Activated naive CD4-positive, alpha-beta T cell treated with anti-CD3 and anti-CD28 coated beads, Interleukin-2, amount 50 U/mL, for 72 hours (primary cell): ENCODE data around the gene KRT38. TPM values are rescaled to one million over a fixed set of nuclear protein-coding genes. Genes with fewer than 3 reads are reported as not detected.
"Not testable (repeated sequence)": the region's sequence is repeated elsewhere in the genome, so short reads cannot be mapped to it uniquely, and the experiment has no call there.

Source experiments
- ATAC-seq, 2 donors: fragments of 150-1000 bp; cut with Tn5 transposase; 2 replicates each; pipeline ENCODE4 v1.10.0; 2021; ENCODE audit warnings: mild to moderate bottlenecking in 2 of 2, moderate library complexity in 2 of 2
- DNase-seq, 2 donors: peaks; one replicate each; pipeline ENCODE4 v3.0.0; 2021 to 2022; ENCODE audit warnings: low spot score in 2 of 2
- H3K27ac Mint-ChIP-seq, 2 donors: one replicate each; pipeline ENCODE4 v1.8.0; 2022; ENCODE audit warnings: mild to moderate bottlenecking in 2 of 2, mixed read lengths in 2 of 2
- H3K36me3 Mint-ChIP-seq, 2 donors: one replicate each; pipeline ENCODE4 v1.8.0; 2022; ENCODE audit warnings: mixed read lengths in 2 of 2
- H3K9me3 Mint-ChIP-seq, 2 donors: one replicate each; pipeline ENCODE4 v1.8.0; 2022; ENCODE audit warnings: mixed read lengths in 2 of 2
- total RNA-seq, 2 donors: library from RNA; stranded (reverse); gene quantifications; one replicate each; pipeline ENCODE4 v1.2.3, GENCODE V29; 2022

Gene KRT38
- total RNA-seq, 2 donors from 2014 or later, result not detected

DNA sequence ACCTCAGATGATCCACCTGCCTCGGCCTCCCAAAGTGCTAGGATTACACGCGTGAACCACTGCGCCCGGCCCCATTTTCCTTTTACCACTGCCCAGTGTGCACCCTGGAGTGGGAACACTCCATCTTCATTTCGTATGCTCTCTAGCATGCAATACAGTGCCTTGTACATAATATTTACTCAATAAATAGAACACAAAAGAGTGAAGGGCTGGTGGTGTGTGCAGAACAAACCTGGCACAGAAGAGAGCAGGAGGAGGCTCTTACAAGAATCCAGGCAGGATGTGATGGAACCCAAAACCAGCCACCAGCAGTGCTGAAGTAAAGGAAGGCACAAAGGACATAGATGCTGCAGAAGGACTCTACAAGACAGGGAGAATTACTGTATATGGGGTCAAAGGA, 23.7 kb downstream of the KRT38 start:
- no peak for ATAC-seq
- no peaks in the 10 kb centered on the region for H3K9me3 Mint-ChIP-seq
- no peak for DNase-seq
- H3K36me3 Mint-ChIP-seq, result no peaks in the 10 kb centered on the region
- peak overlapping the region in 1 of 2 donors; percentile 27 for H3K27ac Mint-ChIP-seq

DNA sequence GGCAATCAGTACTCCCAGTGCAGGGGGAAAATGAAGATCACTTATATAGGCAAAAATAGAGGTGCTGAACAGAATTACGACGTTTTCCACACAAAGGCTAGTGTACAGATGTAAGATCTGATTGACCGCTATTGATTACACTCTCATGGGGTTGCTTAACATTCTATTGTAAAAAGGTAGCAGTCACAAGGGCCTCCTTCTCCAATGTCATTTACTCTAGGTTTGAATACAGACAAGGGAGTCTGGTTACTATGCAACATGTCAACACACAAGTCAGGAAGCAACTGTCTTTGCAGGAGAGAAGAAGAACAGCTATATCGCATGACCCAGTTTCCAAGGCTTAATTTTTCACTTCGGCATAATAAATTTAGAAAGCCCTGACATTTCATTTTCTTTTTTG, 24.3 kb downstream of the KRT38 start:
- ATAC-seq (no peak), DNase-seq (no peak)
- Mint-ChIP-seq H3K27ac (no peak overlapping the region), H3K36me3 (no peaks in the 10 kb centered on the region), H3K9me3 (no peaks in the 10 kb centered on the region)

DNA sequence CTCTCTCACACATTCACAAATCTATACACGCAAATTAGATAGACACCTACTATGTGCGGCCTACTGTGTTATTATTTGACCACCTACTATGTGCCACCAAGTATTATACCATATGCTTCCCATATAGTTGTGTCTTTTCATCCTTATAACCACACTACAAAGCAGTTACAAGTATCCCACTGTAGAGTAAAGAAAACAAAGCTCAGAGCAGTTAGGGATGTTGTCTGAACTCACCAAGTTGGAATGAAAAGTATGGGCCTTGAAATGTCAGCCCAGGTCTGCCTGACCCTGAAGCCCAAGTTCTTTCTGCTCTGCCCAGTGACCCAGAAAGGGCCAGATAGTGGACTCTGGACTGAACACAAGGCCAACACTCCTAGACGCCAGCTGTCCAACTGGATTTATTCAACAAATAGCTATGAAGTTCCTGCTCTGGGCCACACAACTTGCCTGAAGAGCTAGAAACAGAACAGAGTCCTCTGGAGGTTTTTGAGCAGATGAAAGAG, 24.9 kb downstream of the KRT38 start:
- ATAC-seq (no peak), DNase-seq (no peak)
- Mint-ChIP-seq H3K36me3 (no peaks in the 10 kb centered on the region), H3K27ac (no peak overlapping the region), H3K9me3 (no peaks in the 10 kb centered on the region)

- H3K9me3 Mint-ChIP-seq, result no peaks in the 10 kb centered on the region
- no peak overlapping the region for H3K27ac Mint-ChIP-seq
- H3K36me3 Mint-ChIP-seq, result no peaks in the 10 kb centered on the region
- DNase-seq (no peak), ATAC-seq (no peak)
Measured at GRCh38 chr17:41415411-41415810, 25.4 kb downstream of the KRT38 start.

DNA sequence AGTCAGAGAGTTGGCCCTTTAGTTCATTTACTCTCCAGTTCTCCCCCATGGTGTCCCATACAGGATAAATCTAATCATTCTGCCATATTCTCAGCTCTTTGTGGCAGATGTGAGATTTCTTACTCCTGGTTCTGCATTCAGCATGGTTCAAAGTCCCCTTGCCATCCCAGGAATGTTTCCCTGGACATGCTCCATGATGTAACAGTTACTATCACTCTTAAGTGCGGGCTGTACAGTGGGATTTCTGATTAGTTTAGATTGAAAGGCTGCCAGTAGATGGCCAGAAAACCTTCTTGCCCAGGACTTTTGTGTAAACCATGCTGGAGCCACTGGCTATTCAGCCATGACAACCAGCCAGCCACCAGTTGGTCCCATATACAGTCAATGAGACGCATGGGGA, 26.8 kb downstream of the KRT38 start:
- ATAC-seq, result no peak
- no peak for DNase-seq
- Mint-ChIP-seq H3K9me3 (no peaks in the 10 kb centered on the region), H3K36me3 (no peaks in the 10 kb centered on the region), H3K27ac (no peak overlapping the region)

- ATAC-seq (no peak), DNase-seq (no peak)
- Mint-ChIP-seq H3K27ac (no peak overlapping the region), H3K9me3 (no peaks in the 10 kb centered on the region), H3K36me3 (no peaks in the 10 kb centered on the region)
Measured at GRCh38 chr17:41413353-41413957, 27.3 kb downstream of the KRT38 start.

DNA sequence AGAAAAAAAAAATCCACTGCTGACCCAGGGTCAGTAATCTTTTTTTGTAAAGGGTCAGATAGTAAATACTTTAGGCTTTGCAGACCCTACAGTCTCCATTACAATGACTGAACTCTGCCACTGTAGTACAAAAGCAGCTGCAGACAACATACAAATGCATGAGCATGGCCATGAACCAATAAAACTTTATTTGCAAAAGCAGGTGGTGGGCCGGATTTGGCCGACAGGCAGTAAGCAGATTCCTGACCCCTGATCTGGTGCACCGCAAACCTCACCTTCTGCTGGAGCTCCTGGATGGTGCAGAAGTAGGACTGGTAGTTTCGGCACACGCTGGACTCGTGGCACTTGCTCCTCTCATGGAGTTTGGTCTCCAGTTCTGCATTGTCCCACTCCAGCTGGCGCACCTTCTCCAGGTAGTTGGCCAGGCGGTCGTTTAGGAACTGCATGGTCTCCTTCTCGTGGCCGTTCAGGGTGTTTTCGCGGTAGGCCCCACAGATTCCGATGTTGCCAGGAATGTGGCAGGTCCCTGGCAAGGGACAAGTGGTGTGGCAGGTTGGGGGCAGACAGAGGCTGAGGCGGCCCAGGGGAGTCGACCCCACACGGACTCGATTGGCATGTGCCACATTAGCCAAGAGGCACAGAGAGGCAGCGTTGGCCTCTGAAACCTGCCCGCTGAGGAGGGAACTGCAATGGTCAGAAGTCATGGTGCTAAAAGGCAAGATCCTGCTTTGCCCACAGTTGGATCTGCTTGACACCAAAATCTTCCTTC, 29.5 kb downstream of the KRT38 start:
- H3K27ac Mint-ChIP-seq, result no peak overlapping the region
- no peak for ATAC-seq
- H3K9me3 Mint-ChIP-seq, result no peaks in the 10 kb centered on the region
- no peaks in the 10 kb centered on the region for H3K36me3 Mint-ChIP-seq
- no peak for DNase-seq

GRCh38 chr17:41407226-41407625, 33.6 kb downstream of the KRT38 start:
- DNase-seq (no peak), ATAC-seq (no peak)
- Mint-ChIP-seq H3K9me3 (peaks cover 0 to 4% of the 10 kb centered on the region in 2 donors), H3K27ac (no peak overlapping the region), H3K36me3 (peaks cover 0 to 9% of the 10 kb centered on the region in 2 donors)

GRCh38 chr17:41406205-41406604, 34.6 kb downstream of the KRT38 start:
- peaks cover 0 to 11% of the 10 kb centered on the region in 2 donors for H3K36me3 Mint-ChIP-seq
- peaks cover 0 to 5% of the 10 kb centered on the region in 2 donors for H3K9me3 Mint-ChIP-seq
- no peak overlapping the region for H3K27ac Mint-ChIP-seq
- no peak for DNase-seq
- ATAC-seq, result no peak

GRCh38 chr17:41404024-41404671, 36.6 kb downstream of the KRT38 start:
- Mint-ChIP-seq H3K36me3 (peaks cover 0 to 11% of the 10 kb centered on the region in 2 donors), H3K9me3 (peaks cover 0 to 5% of the 10 kb centered on the region in 2 donors), H3K27ac (peak overlapping the region; percentile 75 to 89)
- DNase-seq (peak in 1 of 2 donors; percentile 47), ATAC-seq (peak; percentile 90 to 92)

- Mint-ChIP-seq H3K36me3 (peaks cover 0 to 11% of the 10 kb centered on the region in 2 donors), H3K27ac (peak overlapping the region; percentile 63 to 75), H3K9me3 (peaks cover 0 to 5% of the 10 kb centered on the region in 2 donors)
- DNase-seq, result peak in 1 of 2 donors; percentile 15
- ATAC-seq, result peak in 1 of 2 donors; percentile 58
Measured at GRCh38 chr17:41403404-41404023, 37.3 kb downstream of the KRT38 start.

DNA sequence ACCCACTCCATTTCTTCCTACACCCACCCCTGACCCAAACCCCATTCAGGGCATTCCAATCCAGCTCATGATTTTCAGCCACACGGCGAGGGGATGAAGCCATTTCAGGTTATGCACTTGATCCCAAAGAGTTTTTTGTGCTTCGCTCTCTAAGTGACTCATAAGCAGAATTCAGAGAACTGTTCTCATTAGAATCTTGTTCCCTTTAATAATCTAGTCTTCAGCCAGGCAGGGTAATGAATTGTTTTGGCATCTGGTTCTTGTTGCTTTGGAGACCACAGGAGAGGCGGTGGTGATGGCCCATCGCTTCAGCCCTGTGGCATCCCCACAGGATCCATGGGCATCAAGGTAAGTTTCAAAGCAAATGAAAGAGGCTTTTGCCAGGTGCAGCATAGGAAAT, 38.6 kb downstream of the KRT38 start:
- H3K36me3 Mint-ChIP-seq, result peaks cover 0 to 11% of the 10 kb centered on the region in 2 donors
- ATAC-seq (no peak), DNase-seq (no peak)
- H3K27ac Mint-ChIP-seq, result peak overlapping the region; percentile 75 to 89
- H3K9me3 Mint-ChIP-seq, result peaks cover 0 to 5% of the 10 kb centered on the region in 2 donors

GRCh38 chr17:41396996-41397660, 43.7 kb downstream of the KRT38 start, which contains the start of gene KRT31:
Gene KRT31 (minus strand): TSS chr17:41397608. CDS start chr17:41397539, 69 bp downstream.
- peaks cover 0 to under 1% of the 10 kb centered on the region in 2 donors for H3K36me3 Mint-ChIP-seq

DNA sequence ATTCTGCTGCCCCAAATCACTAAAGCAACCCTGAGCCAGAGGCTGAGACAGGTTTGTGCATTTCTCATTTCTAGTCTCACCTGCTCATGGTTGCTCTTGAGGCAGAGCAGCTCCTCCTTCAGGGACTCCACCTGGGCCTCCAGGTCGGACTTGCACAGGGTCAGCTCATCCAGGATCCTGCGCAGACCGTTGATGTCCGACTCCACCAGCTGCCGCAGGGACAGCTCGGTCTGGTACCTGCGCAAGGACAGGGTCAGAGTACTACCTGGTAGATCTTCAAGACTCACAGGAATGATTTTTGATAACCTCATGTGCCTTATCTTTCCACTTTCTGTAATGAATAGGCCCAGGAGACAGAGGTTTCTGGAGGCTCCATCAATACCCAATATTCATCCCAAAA, 44.4 kb downstream of the KRT38 start:
- Mint-ChIP-seq H3K9me3 (no peaks in the 10 kb centered on the region), H3K27ac (no peak overlapping the region), H3K36me3 (no peaks in the 10 kb centered on the region)
- DNase-seq (no peak), ATAC-seq (no peak)

More at GRCh38 chr17:41396996-41397660, 43.7 kb downstream of the KRT38 start, which contains the start of gene KRT31:
- H3K9me3 Mint-ChIP-seq, result no peaks in the 10 kb centered on the region
- ATAC-seq (no peak), DNase-seq (no peak)
- no peak within 1 kb of the TSS for H3K27ac Mint-ChIP-seq

- DNase-seq (no peak), ATAC-seq (no peak)
- H3K9me3 Mint-ChIP-seq, result no peaks in the 10 kb centered on the region
- H3K27ac Mint-ChIP-seq, result no peak overlapping the region
- H3K36me3 Mint-ChIP-seq, result no peaks in the 10 kb centered on the region
Measured at GRCh38 chr17:41395611-41396010, 45.2 kb downstream of the KRT38 start.

DNA sequence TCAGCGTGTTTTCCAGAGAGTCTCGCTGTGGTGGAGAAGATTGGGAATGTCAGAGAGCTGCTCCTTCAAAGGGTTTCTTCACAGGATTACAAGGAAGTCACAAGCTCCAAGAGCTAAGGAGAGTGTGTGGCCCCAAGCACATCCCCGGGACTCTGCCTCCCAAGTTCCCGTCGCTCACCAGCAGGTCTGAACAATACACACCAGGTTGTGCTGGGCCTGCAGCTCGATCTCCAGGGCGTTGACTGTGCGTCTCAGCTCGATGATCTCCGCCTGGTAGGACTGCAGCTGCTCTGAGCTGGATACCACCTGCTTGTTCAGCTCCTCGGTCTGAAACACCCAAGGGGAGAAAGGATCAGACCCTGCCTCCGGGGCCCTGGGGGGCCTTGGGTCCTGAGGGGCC, 45.7 kb downstream of the KRT38 start:
- not testable (repeated sequence) for DNase-seq, H3K36me3 Mint-ChIP-seq, ATAC-seq, H3K27ac Mint-ChIP-seq, H3K9me3 Mint-ChIP-seq
